Measurements from ENCODE around the gene PTPRT. TPM values are rescaled to one million over a fixed set of nuclear protein-coding genes. Genes with fewer than 3 reads are reported as not detected.

Gene PTPRT
- total RNA-seq, 2 experiments from 2014 or later: not detected

- ATAC-seq (no peak), DNase-seq (no peak)
- Mint-ChIP-seq H3K27me3 (peaks cover 2% of the 10 kb centered on the region), H3K9me3 (no peaks in the 10 kb centered on the region), H3K4me1 (ENCODE audit: low read depth) (no peaks in the 10 kb centered on the region), H3K4me3 (no peak overlapping the region), H3K27ac (no peak overlapping the region), H3K36me3 (ENCODE audit: low read depth) (no peaks in the 10 kb centered on the region)
- ChIA-PET POLR2A (no interaction called here), CTCF (no interaction called here)
- intact Hi-C loops (cut with micrococcal nuclease): no loop called here
- TF ChIP-seq, protein P1, sequence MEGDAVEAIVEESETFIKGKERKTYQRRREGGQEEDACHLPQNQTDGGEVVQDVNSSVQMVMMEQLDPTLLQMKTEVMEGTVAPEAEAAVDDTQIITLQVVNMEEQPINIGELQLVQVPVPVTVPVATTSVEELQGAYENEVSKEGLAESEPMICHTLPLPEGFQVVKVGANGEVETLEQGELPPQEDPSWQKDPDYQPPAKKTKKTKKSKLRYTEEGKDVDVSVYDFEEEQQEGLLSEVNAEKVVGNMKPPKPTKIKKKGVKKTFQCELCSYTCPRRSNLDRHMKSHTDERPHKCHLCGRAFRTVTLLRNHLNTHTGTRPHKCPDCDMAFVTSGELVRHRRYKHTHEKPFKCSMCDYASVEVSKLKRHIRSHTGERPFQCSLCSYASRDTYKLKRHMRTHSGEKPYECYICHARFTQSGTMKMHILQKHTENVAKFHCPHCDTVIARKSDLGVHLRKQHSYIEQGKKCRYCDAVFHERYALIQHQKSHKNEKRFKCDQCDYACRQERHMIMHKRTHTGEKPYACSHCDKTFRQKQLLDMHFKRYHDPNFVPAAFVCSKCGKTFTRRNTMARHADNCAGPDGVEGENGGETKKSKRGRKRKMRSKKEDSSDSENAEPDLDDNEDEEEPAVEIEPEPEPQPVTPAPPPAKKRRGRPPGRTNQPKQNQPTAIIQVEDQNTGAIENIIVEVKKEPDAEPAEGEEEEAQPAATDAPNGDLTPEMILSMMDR (IDR thresholded peaks at IDR 0.05): no peak
Observed at GRCh38 chr20:42957704-42958095, 232.0 kb downstream of the PTPRT start.

DNA sequence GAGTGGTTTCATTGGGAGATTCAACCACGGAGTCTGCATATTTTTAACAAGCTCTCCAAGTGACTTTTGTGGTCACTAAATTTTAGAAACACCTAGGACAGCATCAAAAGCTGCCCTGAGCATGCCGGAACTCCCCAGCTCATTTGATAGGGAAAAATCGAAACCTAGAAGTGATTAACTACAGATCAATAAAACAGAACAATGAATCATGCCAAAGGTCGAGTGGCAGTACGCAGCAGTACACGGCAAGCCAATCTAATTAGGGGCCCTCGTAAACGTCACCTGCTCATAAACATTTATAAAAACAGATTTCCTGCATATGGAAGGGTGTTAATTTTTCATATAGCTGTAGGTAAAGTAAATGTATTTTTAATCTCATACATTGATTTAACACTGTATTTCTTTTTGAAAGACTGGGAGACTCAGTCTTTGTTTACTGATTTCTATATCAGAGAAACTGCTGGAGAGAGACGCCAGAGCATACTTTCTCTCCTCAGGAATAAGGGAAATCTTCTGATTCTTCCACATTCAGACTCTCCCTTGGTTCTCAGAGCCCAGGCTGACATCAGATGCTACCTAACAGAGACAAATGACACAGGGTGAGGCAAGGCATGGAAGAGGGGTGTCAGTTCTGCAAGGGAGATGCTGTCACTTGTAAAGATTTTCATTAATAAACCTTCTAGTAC lies 232.5 kb downstream of the PTPRT start:
- Mint-ChIP-seq H3K36me3 (ENCODE audit: low read depth) (no peaks in the 10 kb centered on the region), H3K4me3 (no peak overlapping the region), H3K27ac (no peak overlapping the region), H3K9me3 (no peaks in the 10 kb centered on the region), H3K4me1 (ENCODE audit: low read depth) (no peaks in the 10 kb centered on the region), H3K27me3 (peaks cover 2% of the 10 kb centered on the region)
- TF ChIP-seq, protein P1 (IDR thresholded peaks at IDR 0.05): no peak
- ATAC-seq (no peak), DNase-seq (no peak)
- POLR2A ChIA-PET: no interaction called here
- intact Hi-C loops (cut with micrococcal nuclease): no loop called here
- CTCF ChIA-PET: no interaction called here

DNA sequence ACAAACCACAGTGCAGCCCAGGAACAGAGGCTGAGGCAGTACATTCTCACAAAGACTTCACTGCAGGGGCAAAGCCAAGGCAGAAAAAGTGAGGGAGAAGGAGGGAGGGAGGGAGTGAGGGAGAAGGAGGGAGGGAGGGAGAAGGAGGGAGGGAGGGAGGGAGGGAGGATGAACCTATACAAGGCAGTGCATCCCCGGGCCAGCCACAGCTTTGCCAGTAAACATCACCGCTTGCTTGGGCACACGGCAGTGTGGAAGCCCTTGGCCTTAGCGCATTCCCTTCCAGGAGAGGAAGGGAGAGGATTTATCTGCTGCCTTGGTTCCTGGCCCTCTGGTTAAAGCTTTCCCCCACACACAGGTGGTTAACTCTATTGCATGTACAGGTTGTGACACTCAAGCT lies 234.0 kb downstream of the PTPRT start:
- no peak overlapping the region for H3K4me3 Mint-ChIP-seq
- peaks cover 2% of the 10 kb centered on the region for H3K27me3 Mint-ChIP-seq
- TF ChIP-seq, protein P1 (IDR thresholded peaks at IDR 0.05): no peak
- H3K9me3 Mint-ChIP-seq: peaks cover 6% of the 10 kb centered on the region
- ChIA-PET POLR2A (no interaction called here), CTCF (no interaction called here)
- H3K4me1 Mint-ChIP-seq (ENCODE audit: low read depth): no peaks in the 10 kb centered on the region
- no peak for DNase-seq
- no peaks in the 10 kb centered on the region for H3K36me3 Mint-ChIP-seq (ENCODE audit: low read depth)
- H3K27ac Mint-ChIP-seq: no peak overlapping the region
- no peak for ATAC-seq
- intact Hi-C loops (cut with micrococcal nuclease): no loop called here

DNA sequence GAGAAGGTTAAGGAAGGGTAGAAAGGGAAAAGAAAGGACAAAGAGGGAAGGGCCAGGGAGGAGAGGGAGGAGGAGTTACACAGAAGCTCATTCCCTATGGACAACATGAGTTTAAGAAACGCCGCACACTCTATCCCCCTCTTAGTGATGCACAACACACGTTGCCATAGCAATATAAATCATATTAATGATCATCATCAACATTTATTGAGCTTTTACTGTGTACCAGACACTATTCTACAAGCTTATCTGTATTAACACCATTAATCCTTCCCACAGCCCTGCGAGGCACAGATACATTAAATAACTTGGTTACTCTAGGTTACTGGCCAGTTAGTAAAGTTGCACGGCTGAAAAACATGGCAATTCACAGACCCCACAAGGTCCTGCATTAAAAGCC lies 234.8 kb downstream of the PTPRT start:
- DNase-seq: no peak
- CTCF ChIA-PET: no interaction called here
- Mint-ChIP-seq H3K4me1 (ENCODE audit: low read depth) (no peaks in the 10 kb centered on the region), H3K4me3 (no peak overlapping the region), H3K9me3 (peaks cover 6% of the 10 kb centered on the region), H3K36me3 (ENCODE audit: low read depth) (no peaks in the 10 kb centered on the region), H3K27me3 (peaks cover 2% of the 10 kb centered on the region), H3K27ac (no peak overlapping the region)
- TF ChIP-seq, protein P1 (IDR thresholded peaks at IDR 0.05): no peak
- intact Hi-C loops (cut with micrococcal nuclease): no loop called here
- ATAC-seq: no peak
- POLR2A ChIA-PET: no interaction called here

- POLR2A ChIA-PET: no interaction called here
- no peak for ATAC-seq
- Mint-ChIP-seq H3K36me3 (ENCODE audit: low read depth) (no peaks in the 10 kb centered on the region), H3K27ac (no peak overlapping the region), H3K4me3 (no peak overlapping the region), H3K27me3 (peaks cover 4% of the 10 kb centered on the region), H3K9me3 (peaks cover 9% of the 10 kb centered on the region), H3K4me1 (ENCODE audit: low read depth) (no peaks in the 10 kb centered on the region)
- CTCF ChIA-PET: interaction anchor here (1.0 kb wide), 1 partner anchor 8 kb away, joined by 3 read pairs; no protein-coding TSS in a partner anchor
- TF ChIP-seq, protein P1 (IDR thresholded peaks at IDR 0.05): no peak
- no peak for DNase-seq
- intact Hi-C loops (cut with micrococcal nuclease): no loop called here
Observed at GRCh38 chr20:42949950-42950349, 239.8 kb downstream of the PTPRT start.

All from activated CD8-positive, alpha-beta T cell treated with anti-CD3 and anti-CD28 coated beads for 36 hours (primary cell).